GM20431 (cell line): Measurements from ENCODE around the gene ESR2.
"Not testable (repeated sequence)": the region's sequence is repeated elsewhere in the genome, so short reads cannot be mapped to it uniquely, and the experiment has no call there.

ENCODE experiments used
- in situ Hi-C: fragments of 300-500 bp; cut with MseI, MboI; formaldehyde crosslinking; loops from one replicate; pipeline ENCODE4 v1.15.0; 2020; ENCODE audit warnings: low sequenced_read_pairs; ENCODE audit not compliant: unreplicated experiment

ESR2 gene

GRCh38 chr14:64059454-64060198 lies 234.5 kb downstream of the ESR2 start:
- in situ Hi-C loops = no loop called here

- in situ Hi-C loops = no loop called here
These were observed 240.2 kb downstream of the ESR2 start for GRCh38 chr14:64053694-64054669.

GRCh38 chr14:64049616-64050381 lies 244.4 kb downstream of the ESR2 start:
- in situ Hi-C loops = no loop called here

- in situ Hi-C loops = no loop called here
These were observed 249.1 kb downstream of the ESR2 start for GRCh38 chr14:64045091-64045490.

- in situ Hi-C loops = not testable (repeated sequence)
These were observed 250.9 kb downstream of the ESR2 start for GRCh38 chr14:64043296-64043695.

- in situ Hi-C loops = no loop called here
These were observed 254.1 kb downstream of the ESR2 start for GRCh38 chr14:64040044-64040443.

- in situ Hi-C loops = no loop called here
These were observed 255.2 kb downstream of the ESR2 start for GRCh38 chr14:64038841-64039542.

GRCh38 chr14:64037869-64038745 lies 256.1 kb downstream of the ESR2 start:
- in situ Hi-C loops = not testable (repeated sequence)

GRCh38 chr14:64035143-64035542 lies 259.0 kb downstream of the ESR2 start:
- in situ Hi-C loops = no loop called here
